HL-60/S4 (cell line): ENCODE results near the gene OXCT1.

Experiments used
- in situ Hi-C: fragments of 300-500 bp; cut with MboI; formaldehyde crosslinking; loops from 2 replicates; pipeline ENCODE4 v1.14.3; 2022; ENCODE audit warnings: low sequenced_read_pairs

The OXCT1 gene

DNA sequence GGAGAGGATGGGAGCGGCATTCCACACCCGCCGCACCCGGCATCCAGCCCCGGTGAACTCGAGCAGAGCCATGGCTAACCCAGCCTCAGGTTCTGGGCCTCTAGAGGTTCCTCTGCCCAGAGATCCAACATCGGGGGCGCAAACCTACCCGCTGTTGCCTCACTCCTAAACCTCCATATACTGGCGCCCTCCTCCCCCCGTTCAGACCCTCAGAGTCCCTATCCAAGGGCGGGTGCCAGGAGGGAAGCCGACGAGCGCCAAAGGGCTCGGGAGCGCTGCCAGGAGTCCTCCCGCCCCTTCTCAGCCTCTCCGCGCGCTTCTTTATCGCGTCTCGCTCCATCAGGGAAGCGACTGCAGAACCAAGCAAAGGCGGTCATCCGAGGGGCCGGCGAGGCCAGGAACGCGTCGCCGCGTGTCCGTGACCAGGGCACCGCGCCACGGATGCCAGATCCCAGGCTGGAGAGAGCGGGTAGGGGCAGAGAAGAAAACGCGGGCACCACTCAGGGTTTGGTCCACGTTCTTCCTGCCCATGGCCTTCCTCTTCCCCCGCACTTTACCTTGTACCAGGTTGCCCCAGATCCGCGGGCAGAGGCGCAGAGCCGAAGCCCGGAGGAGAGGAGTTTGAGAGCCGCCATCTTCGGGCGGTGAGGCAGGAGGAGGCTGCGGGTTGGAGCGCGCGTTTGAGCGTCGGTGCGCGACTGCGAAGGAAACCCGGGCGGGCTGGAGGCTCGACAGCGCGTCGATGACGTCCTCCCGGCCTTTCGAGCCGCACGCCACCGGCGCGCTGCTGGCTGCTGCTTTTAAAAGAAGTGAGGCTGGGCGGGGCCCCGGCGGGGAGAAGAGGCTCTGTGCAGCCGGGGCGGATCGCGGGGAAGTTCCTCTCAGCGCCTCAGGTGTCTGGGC is at the start of gene OXCT1:
OXCT1 (minus strand) TSS at position 702 of the 903 bp plus-strand sequence; CDS start at position 635, 67 bp downstream.
- in situ Hi-C loops = loop anchor here (25.0 kb wide), 1 partner anchor 192 kb away; no protein-coding TSS in a partner anchor

GRCh38 chr5:41918105-41918504 is 47.9 kb upstream of the OXCT1 start:
- in situ Hi-C loops = loop anchor here (25.0 kb wide), 1 partner anchor 1094 kb away; no protein-coding TSS in a partner anchor

- in situ Hi-C loops = loop anchor here (25.0 kb wide), 1 partner anchor 1104 kb away; no protein-coding TSS in a partner anchor
Observed at GRCh38 chr5:41908374-41909079, 38.3 kb upstream of the OXCT1 start.

DNA sequence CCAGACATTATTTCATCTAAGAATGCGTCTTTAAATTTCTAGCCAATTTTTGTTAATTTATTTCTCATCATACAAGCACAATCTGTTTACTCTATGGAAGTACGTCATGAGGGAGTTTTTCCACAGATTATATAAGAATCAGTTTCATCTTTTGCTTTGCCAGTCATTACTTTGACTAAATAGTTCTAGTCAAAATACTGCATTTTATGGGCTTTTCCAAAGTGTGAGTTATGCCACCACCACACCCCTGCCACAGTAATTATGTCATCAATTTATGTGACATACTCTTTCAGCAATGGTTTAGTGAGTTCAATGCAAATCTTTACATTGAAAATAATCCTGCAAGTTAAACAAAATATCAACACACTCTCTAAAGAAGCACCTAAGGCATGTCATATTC is 35.9 kb upstream of the OXCT1 start:
- in situ Hi-C loops = loop anchor here (25.0 kb wide), 1 partner anchor 1106 kb away; no protein-coding TSS in a partner anchor

- in situ Hi-C loops = loop anchor here (25.0 kb wide), 1 partner anchor 1108 kb away; no protein-coding TSS in a partner anchor
Observed at GRCh38 chr5:41903892-41904799, 33.9 kb upstream of the OXCT1 start, which contains the start of gene RIMOC1. Gene RIMOC1 (plus strand): TSS chr5:41904344. CDS start chr5:41904368, 24 bp downstream.

DNA sequence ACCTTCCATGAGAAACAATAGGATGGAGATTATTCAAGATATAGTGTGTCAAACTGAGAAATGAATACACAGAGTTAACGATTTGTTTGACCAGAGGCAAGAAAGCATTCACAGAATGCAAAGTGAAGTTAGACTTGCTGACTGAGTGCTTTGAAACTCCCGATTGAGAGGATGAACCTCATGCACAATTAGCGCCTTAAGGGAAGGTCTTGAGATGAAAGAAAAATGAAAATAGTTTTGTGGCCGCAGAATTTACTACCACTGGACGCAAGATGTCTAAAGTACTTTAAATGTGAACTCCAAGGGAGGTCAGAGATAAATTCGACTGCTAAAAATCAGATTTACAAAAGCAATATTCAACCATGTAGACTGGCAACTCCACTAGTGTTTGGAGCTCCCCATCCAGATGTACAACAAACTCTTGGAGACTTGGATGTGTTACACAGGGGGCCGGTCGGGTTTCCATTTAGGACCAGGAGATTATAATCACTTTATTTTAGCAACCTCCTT is 33.2 kb upstream of the OXCT1 start:
- in situ Hi-C loops = loop anchor here (25.0 kb wide), 1 partner anchor 1109 kb away; no protein-coding TSS in a partner anchor

DNA sequence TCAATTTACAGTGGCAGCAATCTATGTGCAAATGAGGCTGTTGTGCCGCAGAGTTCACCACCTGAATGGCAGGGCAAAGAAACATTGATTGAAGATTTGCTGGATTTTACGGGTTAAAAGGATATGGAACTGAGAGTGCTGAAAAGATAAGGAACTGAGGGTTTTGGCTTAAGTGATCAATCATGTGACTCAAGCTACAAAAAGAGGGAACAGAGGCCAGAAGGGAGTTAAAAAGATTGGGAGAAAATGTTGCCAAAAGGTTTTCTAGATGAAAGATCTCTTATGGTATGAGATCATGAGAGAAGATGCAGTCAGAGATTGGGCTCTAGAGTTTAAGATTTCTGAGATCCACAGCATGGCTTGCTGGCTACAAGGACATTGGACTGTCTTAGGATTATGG is 26.0 kb upstream of the OXCT1 start:
- in situ Hi-C loops = no loop called here

- in situ Hi-C loops = no loop called here
Observed at GRCh38 chr5:41893074-41893851, 23.0 kb upstream of the OXCT1 start.

DNA sequence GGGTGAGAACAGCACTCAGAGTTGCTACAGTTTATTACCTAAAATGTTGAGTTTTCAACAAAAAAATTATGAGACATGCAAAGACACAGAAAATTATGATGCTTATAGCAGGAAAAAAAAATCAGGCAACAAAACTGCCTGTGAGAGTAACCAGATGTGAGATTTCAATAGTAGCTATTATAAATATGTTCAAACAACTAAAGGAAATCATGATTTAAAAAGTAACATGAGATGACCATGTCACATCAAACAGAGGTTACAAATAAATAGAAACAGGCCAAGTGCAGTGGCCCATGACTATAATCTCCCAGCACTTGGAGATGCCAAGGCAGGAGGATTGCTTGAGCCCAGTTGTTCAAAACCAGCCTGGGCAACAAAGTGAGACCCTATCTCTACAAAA is 21.8 kb upstream of the OXCT1 start:
- in situ Hi-C loops = no loop called here

DNA sequence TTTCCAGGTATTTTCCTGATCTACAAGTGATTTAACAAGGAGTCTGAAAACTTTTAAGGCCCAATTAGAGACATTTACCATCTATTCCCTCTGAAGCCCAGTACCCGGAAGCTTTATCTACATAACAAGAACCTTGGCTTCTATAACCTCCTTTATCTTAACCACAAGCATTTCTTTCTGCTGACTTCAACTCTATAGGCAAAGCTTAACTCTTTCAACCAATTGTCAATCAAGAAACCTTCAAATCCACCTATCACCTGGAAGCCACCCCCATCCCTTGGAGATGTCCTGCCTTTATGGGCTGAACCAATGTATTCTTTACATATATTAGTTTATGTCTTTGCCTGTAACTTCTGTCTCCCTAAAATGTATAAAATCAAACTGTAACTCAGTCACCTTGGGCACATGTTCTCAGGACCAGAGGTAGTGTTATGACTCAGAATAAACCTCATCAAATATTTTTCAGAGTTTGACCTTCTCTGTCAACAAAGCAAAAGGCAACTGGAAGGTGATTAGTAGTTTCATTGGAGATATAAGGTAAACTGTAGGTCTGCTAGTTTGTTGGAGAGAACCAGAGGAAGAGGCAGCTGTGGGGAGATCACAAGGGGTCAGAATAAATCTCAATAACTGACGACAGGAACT is 21.0 kb upstream of the OXCT1 start:
- in situ Hi-C loops = no loop called here

DNA sequence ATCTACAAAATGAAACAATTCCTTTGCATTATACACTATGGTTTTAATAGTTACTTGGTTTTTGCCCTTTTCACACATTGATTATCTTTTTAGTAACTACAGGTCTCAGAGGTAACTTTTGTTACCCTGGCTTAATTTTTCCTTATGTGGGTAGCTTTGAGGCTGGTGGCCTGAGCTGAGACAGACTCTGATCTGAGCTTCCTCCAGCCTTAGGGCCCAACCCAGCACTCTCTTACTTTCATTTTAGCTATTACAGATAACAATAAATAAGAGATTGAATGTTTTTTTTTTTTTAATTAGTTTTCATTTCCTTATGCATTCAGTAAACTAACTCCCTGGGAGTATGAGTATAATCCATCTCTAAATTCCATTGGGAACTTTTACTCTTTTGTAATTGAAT is 15.1 kb upstream of the OXCT1 start:
- in situ Hi-C loops = no loop called here

DNA sequence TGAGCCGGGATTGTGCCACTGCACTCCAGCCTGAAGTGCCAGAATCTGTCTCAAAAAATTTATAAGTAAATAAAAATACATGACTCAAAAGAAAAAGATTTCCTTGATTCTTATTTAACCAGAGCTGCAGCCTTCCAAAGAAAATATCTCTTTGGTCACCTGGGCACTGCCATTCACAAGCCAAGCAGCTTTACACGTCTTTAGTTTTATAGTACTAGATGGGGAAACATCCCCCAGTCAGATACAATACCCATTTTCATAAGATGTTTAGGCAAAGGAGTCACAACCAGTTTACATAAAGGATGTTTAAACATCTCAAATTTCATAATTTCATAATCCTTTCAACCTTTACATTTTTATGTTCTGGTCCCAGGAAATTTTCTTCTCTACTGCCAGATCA is 13.7 kb upstream of the OXCT1 start:
- in situ Hi-C loops = no loop called here

- in situ Hi-C loops = no loop called here
Observed at GRCh38 chr5:41883243-41883642, 13.0 kb upstream of the OXCT1 start.

DNA sequence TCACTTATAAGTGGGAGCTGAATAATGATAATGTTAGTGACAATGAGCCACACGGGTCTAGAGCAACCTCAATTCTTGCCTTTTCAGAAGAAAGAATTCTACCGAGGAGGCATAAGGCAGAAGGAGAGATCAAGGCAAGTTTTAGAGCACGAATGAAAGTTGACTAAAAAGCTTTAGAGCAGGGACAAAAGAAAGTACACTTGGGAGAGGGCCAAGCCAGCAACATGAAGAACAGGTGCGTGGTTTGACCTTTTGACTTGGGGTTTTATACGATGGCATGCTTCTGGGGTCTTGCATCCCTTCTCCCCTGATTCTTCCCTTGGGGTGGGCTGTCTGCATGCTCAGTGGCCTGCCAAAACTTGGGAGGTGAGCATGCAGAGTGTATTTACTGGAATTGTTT is 12.5 kb upstream of the OXCT1 start:
- in situ Hi-C loops = no loop called here

DNA sequence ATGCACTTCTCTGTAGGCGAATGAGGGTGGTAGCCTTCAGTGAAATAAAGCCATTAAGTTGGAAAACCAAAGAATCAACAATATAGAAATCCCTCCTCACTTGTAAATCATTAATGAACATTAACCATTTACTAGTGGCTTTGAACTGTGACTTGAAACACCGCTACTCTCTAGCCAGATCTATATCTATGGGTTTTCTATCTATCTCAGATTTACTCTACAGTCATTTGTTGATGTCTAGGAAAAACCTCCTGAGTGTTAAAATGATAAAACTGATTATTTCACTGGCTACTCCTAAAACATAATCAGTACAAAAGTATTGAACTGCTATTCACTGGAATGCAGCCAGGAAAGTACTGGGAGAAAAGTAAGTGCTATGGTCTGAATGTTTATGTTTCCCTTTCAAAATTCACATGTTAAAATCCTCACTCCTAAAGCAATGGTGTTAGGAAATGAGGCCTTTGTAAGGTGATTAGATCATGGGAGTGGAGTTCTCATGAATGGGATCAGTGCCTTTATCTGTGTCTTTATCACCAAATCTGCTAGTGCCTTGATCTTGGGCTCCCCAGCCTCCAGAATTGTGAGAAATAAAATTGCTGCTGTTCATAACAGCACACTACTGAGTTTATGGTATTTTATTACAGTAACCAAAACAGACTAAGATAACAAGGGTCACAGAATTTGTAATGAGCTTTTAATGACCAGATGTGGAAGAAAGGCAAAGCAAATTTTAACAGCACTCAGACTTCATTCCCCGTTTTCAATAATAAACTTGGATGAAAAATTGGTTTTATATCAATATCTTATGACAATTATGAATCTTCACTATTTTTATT is 8.6 kb upstream of the OXCT1 start:
- in situ Hi-C loops = no loop called here

DNA sequence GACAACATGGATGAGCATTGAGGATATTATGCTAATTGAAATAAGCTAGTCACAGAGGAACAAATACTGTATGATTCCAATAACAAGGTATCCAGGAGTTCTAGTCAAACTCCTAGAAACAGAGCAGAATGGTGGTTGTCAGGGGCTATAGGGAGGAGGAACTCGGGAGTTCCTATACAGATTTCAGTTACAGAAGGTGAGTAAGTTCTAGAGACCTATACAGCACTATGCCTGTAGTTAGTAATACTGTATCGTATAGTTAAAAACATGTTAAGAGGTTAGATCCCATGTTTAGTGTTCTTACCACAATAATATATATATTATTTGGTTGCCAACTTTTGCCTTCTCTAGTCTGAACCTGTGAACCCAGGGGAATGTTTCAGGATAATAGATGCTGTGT is 7.9 kb upstream of the OXCT1 start:
- in situ Hi-C loops = no loop called here

DNA sequence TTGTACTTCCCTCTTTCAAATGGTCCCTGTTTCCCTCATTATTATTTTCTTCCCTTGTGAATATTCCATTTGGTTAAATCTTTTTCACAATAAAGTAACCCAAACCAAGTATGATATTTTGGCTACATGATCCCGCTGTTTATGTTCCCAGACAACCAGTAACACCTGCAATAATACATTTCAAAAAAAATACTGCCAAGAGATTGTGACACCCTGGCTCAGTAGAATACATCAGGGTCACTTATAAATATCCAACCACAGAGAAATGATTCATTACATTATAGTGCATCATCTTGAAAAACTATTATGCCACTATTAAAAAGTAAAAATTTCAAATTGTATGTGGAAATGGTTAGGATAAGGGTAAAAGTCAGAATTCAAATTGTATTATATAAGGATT is 7.2 kb upstream of the OXCT1 start:
- in situ Hi-C loops = no loop called here

DNA sequence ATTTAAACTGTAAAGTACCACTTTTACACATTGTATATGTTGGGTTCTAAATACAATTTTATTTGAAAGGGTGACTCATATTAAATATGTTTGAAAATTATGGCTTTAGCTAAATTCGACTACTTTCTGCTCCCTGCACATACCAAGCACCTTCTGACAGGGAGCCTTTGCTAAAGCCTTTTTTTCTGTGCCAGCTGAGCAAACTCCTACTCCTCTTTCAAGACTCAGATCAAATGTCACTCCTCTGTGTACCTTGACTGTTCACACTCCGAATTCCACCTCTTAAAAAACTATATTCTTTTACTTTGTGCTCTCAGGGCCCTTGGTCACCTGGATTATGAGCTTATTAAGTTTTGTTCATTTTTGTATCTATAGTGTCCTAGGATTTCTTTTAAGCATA is 6.5 kb upstream of the OXCT1 start:
- in situ Hi-C loops = no loop called here
